ENCODE data around the gene RTN4IP1. TPM values are rescaled to one million over a fixed set of nuclear protein-coding genes. Genes with fewer than 3 reads are reported as not detected.

The RTN4IP1 gene
- total RNA-seq, 3 donors from 2014 or later, result 1.4 to 7.6 (median 4.3) TPM

DNA sequence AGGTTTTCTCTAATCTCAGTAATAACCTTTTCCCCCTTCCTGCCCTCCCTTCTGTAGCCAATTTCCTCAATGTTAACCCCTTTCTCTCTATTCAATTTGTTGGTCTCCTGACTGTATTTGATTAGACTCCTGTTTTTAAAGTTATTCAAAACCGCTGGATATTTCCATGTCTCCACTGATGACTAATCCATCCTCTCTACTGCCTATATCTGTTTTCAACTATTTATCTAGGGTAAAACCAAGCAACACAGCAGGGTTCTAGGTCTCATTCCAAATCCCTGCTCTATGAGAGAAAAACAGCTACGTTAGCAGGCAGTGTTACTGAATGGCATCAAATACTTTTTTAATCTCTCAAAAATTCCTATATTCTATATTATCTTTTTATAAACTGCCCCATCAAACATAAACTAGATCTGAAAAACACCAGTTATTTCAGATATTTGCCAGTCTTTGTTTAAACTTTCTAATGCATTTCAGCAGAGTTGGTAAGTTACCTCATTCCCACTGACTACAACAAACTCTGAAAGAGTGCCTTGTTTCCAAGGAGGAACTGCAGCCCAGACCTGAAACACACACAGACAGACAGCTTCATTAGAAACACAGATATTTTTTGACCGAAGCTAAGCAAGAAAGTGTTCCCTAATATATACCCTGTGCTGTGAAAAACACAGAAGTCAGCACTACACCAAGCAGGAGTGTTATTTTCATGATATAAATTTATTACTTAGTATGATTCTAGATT lies 8.2 kb downstream of the RTN4IP1 start:
- no peaks in the 10 kb centered on the region for H3K9me3 ChIP-seq
- no peaks in the 10 kb centered on the region for H3K4me1 ChIP-seq
- no peak overlapping the region for H3K4me3 ChIP-seq
- H3K27me3 ChIP-seq, result no peaks in the 10 kb centered on the region
- no peaks in the 10 kb centered on the region for H3K36me3 ChIP-seq
- TF ChIP-seq POLR2AphosphoS5 (IDR thresholded peaks at IDR 0.05) (no peak), POLR2A (IDR thresholded peaks at IDR 0.05) (no peak)
- TF ChIP-seq, protein P1, sequence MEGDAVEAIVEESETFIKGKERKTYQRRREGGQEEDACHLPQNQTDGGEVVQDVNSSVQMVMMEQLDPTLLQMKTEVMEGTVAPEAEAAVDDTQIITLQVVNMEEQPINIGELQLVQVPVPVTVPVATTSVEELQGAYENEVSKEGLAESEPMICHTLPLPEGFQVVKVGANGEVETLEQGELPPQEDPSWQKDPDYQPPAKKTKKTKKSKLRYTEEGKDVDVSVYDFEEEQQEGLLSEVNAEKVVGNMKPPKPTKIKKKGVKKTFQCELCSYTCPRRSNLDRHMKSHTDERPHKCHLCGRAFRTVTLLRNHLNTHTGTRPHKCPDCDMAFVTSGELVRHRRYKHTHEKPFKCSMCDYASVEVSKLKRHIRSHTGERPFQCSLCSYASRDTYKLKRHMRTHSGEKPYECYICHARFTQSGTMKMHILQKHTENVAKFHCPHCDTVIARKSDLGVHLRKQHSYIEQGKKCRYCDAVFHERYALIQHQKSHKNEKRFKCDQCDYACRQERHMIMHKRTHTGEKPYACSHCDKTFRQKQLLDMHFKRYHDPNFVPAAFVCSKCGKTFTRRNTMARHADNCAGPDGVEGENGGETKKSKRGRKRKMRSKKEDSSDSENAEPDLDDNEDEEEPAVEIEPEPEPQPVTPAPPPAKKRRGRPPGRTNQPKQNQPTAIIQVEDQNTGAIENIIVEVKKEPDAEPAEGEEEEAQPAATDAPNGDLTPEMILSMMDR (IDR thresholded peaks at IDR 0.05), result no peak
- H3K27ac ChIP-seq, result peak overlapping the region; percentile 41 to 73
- intact Hi-C loops (cut with DNase I; ENCODE audit: low total_unique reads), result no loop called here
- DNase-seq (ENCODE audit: low spot score in 2 of 2), result no peak

DNA sequence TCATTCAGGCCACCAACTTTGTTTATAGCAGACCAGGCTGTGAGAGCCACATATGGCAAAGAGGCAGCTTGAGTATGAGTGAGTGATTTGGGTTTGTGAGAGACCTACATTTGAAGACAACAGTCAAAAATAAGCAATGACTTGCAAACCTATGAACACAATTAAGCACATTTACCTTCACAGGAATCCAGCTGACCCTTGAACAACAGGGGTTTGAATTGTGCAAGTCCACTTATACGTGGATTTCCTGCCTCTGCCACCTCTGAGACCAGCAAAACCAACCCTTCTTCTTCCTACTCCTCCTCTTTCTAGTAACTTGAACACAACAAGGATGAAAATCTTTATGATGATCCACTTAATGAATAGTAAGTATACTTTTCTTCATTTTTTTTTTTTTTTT lies 10.1 kb downstream of the RTN4IP1 start:
- Histone ChIP-seq H3K27ac (no peak overlapping the region), H3K36me3 (no peaks in the 10 kb centered on the region), H3K9me3 (no peaks in the 10 kb centered on the region), H3K4me1 (no peaks in the 10 kb centered on the region), H3K27me3 (no peaks in the 10 kb centered on the region), H3K4me3 (no peak overlapping the region)
- intact Hi-C loops (cut with DNase I; ENCODE audit: low total_unique reads), result no loop called here
- no peak for DNase-seq (ENCODE audit: low spot score in 2 of 2)
- TF ChIP-seq POLR2AphosphoS5 (IDR thresholded peaks at IDR 0.05) (no peak), POLR2A (IDR thresholded peaks at IDR 0.05) (no peak)
- TF ChIP-seq, protein P1 (IDR thresholded peaks at IDR 0.05), result no peak

DNA sequence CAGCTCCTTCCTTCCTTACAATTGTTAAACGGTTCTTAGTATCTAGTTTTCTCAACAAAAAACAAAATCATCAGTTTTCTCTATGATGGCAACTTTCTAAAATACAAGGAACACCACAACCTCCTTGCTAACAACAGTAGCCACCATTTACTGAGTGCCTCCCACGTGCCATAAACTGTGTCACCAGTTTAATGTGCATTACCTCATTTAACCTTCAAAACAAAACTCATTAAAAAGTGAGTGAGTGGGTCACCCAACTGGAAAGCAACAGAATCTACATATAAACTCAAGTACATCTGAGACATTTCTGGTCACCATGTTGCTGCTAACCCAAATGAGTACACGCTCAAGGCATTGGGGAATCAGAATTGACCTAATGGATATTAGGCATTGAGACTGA lies 11.0 kb downstream of the RTN4IP1 start:
- H3K36me3 ChIP-seq, result no peaks in the 10 kb centered on the region
- H3K27me3 ChIP-seq, result no peaks in the 10 kb centered on the region
- TF ChIP-seq POLR2AphosphoS5 (IDR thresholded peaks at IDR 0.05), result no peak
- H3K9me3 ChIP-seq, result no peaks in the 10 kb centered on the region
- intact Hi-C loops (cut with DNase I; ENCODE audit: low total_unique reads), result no loop called here
- H3K4me1 ChIP-seq, result no peaks in the 10 kb centered on the region
- H3K27ac ChIP-seq, result no peak overlapping the region
- no peak overlapping the region for H3K4me3 ChIP-seq
- no peak for DNase-seq (ENCODE audit: low spot score in 2 of 2)

DNA sequence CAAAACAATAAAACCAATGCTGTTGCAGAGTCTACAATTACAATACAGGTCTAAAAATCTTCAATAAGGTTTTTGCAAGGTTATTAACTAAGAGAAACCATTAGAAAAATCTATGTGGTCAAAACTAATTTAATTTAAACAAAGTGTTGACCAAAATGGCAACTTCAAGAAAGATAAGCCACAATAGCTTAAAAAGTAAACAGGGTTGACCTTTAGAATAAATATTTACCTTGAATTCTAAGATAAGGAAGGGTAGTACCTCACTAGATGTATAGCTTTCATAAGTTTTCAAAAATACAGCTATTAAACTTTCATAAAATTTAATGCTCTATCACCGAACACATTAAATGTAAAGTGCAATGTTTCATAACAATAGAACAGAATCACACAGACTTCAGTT lies 11.4 kb downstream of the RTN4IP1 start:
- Histone ChIP-seq H3K4me3 (no peak overlapping the region), H3K36me3 (no peaks in the 10 kb centered on the region), H3K27ac (no peak overlapping the region), H3K9me3 (no peaks in the 10 kb centered on the region), H3K4me1 (no peaks in the 10 kb centered on the region), H3K27me3 (no peaks in the 10 kb centered on the region)
- TF ChIP-seq POLR2AphosphoS5 (IDR thresholded peaks at IDR 0.05), result no peak
- TF ChIP-seq, protein P1 (IDR thresholded peaks at IDR 0.05), result no peak
- no peak for DNase-seq (ENCODE audit: low spot score in 2 of 2)
- intact Hi-C loops (cut with DNase I; ENCODE audit: low total_unique reads), result no loop called here

DNA sequence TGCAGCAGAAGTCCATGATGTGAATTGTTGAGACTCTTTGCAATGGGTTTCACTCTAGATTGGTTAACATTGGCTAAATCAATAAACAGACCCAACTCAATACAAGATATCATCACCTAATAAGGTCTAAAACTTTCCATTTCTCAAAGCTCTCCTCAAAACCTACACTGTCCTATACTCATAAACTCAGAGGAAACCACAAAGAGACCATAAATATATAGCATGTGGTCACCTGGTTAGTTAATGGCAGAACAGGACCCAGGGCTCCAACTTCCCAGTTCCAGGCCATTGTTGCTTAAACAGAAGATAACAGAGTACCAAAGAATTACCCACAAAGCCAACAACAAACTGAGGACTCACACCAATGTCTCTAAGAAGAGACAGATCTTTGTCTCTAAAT lies 12.0 kb downstream of the RTN4IP1 start:
- Histone ChIP-seq H3K27ac (no peak overlapping the region), H3K36me3 (no peaks in the 10 kb centered on the region), H3K4me1 (no peaks in the 10 kb centered on the region), H3K9me3 (no peaks in the 10 kb centered on the region), H3K27me3 (no peaks in the 10 kb centered on the region), H3K4me3 (no peak overlapping the region)
- TF ChIP-seq POLR2A (IDR thresholded peaks at IDR 0.05), result no peak
- TF ChIP-seq POLR2AphosphoS5 (IDR thresholded peaks at IDR 0.05), result no peak
- TF ChIP-seq, protein P1 (IDR thresholded peaks at IDR 0.05), result no peak
- intact Hi-C loops (cut with DNase I; ENCODE audit: low total_unique reads), result no loop called here
- no peak for DNase-seq (ENCODE audit: low spot score in 2 of 2)

Data from breast epithelium (tissue), 4 donors.